ENCODE results near the gene BCL2L12. TPM values are rescaled to one million over a fixed set of nuclear protein-coding genes. Genes with fewer than 3 reads are reported as not detected.

BCL2L12 gene
- total and polyA plus RNA-seq, 4 donors, result 1.6 to 15.7 (median 6.8) TPM

- 90% methylated on average over 11 of the region's 11 CpGs for WGBS
- no peak overlapping the region for H3K27ac ChIP-seq (ENCODE audit: low read depth in 1 of 2, low read length in 2 of 2)
- H3K36me3 ChIP-seq (ENCODE audit: control insufficient read depth in 4 of 4, insufficient read depth in 3 of 4, low read depth in 1 of 4, low read length in 3 of 4), result peaks cover 2 to 20% (median 8%) of the 10 kb centered on the region in 4 donors
- TF ChIP-seq YY1 (IDR thresholded peaks at IDR 0.05) (no peak), NR2F2 (IDR thresholded peaks at IDR 0.05) (no peak), RXRA (IDR thresholded peaks at IDR 0.05) (no peak), EGR1 (IDR thresholded peaks at IDR 0.05; ENCODE audit: low read depth in 2 of 2) (no peak), SP1 (IDR thresholded peaks at IDR 0.05) (no peak), JUND (IDR thresholded peaks at IDR 0.05) (no peak), TAF1 (conservative IDR thresholded peaks at IDR 0.05) (no peak), ZBTB33 (IDR thresholded peaks at IDR 0.05) (no peak), HNF4G (IDR thresholded peaks at IDR 0.05) (no peak), REST (IDR thresholded peaks at IDR 0.05) (no peak), ATF3 (IDR thresholded peaks at IDR 0.05) (no peak), FOXA1 (IDR thresholded peaks at IDR 0.05) (no peak), HNF4A (conservative IDR thresholded peaks at IDR 0.05) (no peak)
- no peak overlapping the region for H3K4me3 ChIP-seq (ENCODE audit: low read depth in 1 of 3, low read length in 3 of 3)
- H3K4me1 ChIP-seq (ENCODE audit: control insufficient read depth in 4 of 4, insufficient read depth in 4 of 4, low read length in 3 of 4), result no peaks in the 10 kb centered on the region
- H3K9me3 ChIP-seq (ENCODE audit: control insufficient read depth in 4 of 4, low read length in 3 of 4), result no peaks in the 10 kb centered on the region
- no peak for DNase-seq (ENCODE audit: low spot score)
- no peaks in the 10 kb centered on the region for H3K27me3 ChIP-seq (ENCODE audit: control insufficient read depth in 4 of 4, insufficient read depth in 4 of 4, low read length in 3 of 4)
- H3K9ac ChIP-seq (ENCODE audit: low read depth in 1 of 2, low read length in 2 of 2), result no peak overlapping the region
These were observed 39.5 kb upstream of the BCL2L12 start for GRCh38 chr19:49626226-49626625.

- H3K36me3 ChIP-seq (ENCODE audit: control insufficient read depth in 4 of 4, insufficient read depth in 3 of 4, low read depth in 1 of 4, low read length in 3 of 4), result peaks cover 2 to 12% (median 4%) of the 10 kb centered on the region in 4 donors
- no peaks in the 10 kb centered on the region for H3K27me3 ChIP-seq (ENCODE audit: control insufficient read depth in 4 of 4, insufficient read depth in 4 of 4, low read length in 3 of 4)
- no peaks in the 10 kb centered on the region for H3K9me3 ChIP-seq (ENCODE audit: control insufficient read depth in 4 of 4, low read length in 3 of 4)
- H3K9ac ChIP-seq (ENCODE audit: low read depth in 1 of 2, low read length in 2 of 2), result no peak overlapping the region
- DNase-seq (ENCODE audit: low spot score), result no peak
- peaks cover 0 to 2% (median 0%) of the 10 kb centered on the region in 4 donors for H3K4me1 ChIP-seq (ENCODE audit: control insufficient read depth in 4 of 4, insufficient read depth in 4 of 4, low read length in 3 of 4)
- no peak overlapping the region for H3K4me3 ChIP-seq (ENCODE audit: low read depth in 1 of 3, low read length in 3 of 3)
- 96% methylated on average over 9 of the region's 9 CpGs for WGBS
- no peak overlapping the region for H3K27ac ChIP-seq (ENCODE audit: low read depth in 1 of 2, low read length in 2 of 2)
- TF ChIP-seq RAD21 (IDR thresholded peaks at IDR 0.05), result no peak
- no peak for TF ChIP-seq FOXA2 (IDR thresholded peaks at IDR 0.05)
- no peak for TF ChIP-seq ZBTB33 (IDR thresholded peaks at IDR 0.05)
These were observed 36.1 kb upstream of the BCL2L12 start for GRCh38 chr19:49629659-49630058.
